NCI-H146 (cell line): Measurements from ENCODE around the gene PPARG.
"Not testable (repeated sequence)": the region's sequence is repeated elsewhere in the genome, so short reads cannot be mapped to it uniquely, and the experiment has no call there.

ENCODE experiments used
- DNase-seq: peaks from one replicate; lab custom pipeline; 2025; lab: John Stamatoyannopoulos, UW

PPARG gene

DNA sequence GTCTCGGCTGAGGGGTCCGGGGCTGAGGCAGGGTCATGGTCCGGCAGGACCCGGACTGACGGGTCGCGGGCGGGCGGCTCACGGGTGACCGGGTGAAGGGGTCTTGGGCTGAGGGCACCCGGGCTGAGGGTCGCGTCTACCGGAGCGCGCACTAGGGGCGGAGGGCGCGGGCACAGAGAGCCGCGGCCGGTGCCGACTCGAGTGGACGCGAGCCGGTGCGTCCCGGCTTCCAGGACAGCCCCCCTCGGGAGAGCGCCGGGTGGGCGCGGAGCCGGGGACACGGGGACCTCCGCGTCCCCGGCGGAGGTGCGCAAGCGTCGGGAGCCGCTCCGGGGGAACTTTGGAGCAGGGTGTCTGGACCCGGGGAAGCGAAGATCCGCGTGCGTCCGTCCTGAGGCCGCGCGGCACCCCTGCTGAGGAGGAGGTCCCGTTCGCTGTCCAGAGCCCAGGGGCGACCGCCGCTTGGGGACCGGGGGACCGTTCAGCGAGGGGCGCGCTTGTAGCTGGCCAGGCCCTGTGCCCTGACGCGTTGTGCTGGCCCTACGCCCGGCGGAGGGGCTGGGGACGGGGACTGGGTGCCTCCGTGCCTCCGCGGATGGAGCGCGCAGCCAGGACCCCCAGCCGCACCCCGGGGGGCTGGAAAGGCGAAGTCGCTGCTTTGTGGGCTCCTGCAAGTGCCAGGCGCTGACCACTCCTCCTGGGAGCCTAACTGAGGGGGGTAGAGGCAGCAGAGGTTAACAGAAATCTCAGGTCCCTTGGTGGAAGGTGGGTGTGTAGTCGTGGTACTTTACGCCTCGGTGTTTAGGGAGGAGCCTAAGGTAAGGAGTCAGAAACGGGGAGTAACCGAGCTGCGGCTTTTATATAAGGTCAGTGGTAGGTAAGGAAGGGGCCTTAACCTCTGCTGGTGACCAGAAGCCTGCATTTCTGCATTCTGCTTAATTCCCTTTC, at the start of gene PPARG:
Gene PPARG, plus strand, starts transcription at position 889 of the 948 bp plus-strand sequence. CDS start 90,642 bp downstream, outside the sequence.
- DNase-seq: no peak

GRCh38 chr3:12239301-12239700, 49.6 kb upstream of the PPARG start:
- DNase-seq: no peak

- DNase-seq: no peak
These were observed 46.1 kb upstream of the PPARG start for GRCh38 chr3:12242772-12243171.

- DNase-seq: no peak
These were observed 42.2 kb upstream of the PPARG start for GRCh38 chr3:12246497-12247163.

GRCh38 chr3:12247411-12247810, 41.5 kb upstream of the PPARG start:
- DNase-seq: no peak

- DNase-seq: no peak
These were observed 39.4 kb upstream of the PPARG start for GRCh38 chr3:12249519-12249918.

- no peak for DNase-seq
These were observed 36.0 kb upstream of the PPARG start for GRCh38 chr3:12252889-12253288.

GRCh38 chr3:12253516-12254343, 35.1 kb upstream of the PPARG start:
- DNase-seq: no peak

DNA sequence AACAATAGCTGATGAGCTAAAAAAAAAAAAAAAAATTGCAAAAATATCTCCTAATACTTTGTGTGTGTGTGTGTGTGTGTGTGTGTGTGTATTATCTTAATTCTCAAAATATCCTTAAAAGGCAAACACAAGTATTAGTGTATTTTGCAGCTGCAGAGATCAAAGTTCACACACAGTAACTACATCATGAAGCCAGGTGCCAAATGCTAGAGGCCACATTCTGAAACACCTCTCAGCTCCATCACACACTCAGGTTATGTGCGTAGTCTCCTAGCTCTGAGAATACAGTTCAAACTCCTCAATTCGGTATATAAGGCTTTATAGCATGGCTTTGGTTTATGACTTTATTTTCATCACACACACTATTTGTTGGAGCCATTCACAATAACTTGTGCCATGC, 33.5 kb upstream of the PPARG start:
- DNase-seq: no peak

DNA sequence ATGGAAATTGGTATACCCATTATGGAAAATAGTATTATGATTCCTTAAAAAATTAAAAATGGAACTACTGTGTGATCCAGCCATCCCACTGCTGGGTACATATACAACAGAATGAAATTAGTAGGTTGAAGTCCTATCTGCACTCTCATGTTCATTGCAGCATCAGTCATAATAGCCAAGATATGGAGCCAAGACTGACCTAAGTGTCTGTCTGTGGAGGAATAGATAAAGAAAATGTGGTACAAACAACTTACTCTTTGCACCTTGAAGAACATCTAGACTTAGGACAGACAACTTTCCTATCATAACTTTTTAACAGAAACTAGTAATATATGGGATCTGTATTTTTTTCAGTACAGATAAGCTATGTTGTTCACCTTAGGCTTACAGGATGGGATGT, 30.0 kb upstream of the PPARG start:
- no peak for DNase-seq

DNA sequence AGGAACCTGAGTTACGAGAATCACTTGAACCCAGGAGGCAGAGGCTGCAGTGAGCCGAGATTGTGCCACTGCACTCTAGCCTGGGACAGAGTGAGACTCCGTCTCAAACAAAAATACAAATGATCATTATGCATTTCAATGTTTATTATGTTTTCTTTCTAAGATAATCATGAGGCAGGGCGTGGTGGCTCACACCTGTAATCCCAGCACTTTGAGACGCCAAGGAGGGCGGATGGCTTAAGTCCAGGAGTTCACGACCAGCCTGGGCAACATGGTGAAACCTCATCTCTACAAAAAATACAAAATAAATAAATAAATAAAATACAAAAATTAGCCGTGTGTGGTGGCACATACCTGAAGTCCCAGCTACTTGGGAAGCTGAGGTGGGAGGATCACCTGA, 26.7 kb upstream of the PPARG start:
- DNase-seq: not testable (repeated sequence)

DNA sequence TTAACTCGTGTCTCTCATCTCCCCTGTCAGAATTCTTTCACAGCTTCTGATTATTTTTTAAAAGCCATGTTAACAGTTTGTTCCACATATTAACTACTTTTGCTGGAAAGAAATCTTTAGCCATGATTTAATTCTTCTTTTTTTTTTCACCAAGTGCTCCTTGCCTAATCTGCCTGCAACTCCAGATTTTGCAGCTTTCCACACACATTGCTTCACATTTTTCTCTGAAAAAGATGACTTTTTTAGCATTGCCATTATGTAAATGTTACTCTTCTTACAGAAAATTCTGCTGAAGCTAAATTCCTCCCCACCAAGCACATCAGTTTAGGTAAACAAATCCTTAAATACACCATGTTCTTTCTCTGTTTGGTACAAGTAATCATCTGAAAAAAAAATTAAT, 23.4 kb upstream of the PPARG start:
- no peak for DNase-seq

DNA sequence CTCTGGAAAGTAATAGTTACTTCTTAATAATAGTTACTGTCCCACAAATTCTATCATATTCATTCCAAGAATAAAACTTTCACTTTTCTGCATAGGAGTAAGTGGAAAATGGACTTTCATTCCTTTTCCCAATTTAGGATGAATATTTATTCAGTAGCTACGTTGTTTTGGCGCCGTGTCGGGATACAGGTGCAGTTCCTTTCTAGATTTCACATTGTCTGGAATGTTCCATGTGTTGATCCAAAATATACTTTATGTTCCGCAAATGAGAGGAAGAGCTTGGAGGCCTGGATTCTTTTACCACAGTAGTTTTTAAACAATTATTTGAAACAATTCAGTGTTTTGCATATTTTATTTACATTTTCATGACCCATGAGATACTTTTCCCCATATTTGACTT, 22.8 kb upstream of the PPARG start:
- no peak for DNase-seq

- DNase-seq: no peak
These were observed 21.4 kb upstream of the PPARG start for GRCh38 chr3:12267376-12268030.

DNA sequence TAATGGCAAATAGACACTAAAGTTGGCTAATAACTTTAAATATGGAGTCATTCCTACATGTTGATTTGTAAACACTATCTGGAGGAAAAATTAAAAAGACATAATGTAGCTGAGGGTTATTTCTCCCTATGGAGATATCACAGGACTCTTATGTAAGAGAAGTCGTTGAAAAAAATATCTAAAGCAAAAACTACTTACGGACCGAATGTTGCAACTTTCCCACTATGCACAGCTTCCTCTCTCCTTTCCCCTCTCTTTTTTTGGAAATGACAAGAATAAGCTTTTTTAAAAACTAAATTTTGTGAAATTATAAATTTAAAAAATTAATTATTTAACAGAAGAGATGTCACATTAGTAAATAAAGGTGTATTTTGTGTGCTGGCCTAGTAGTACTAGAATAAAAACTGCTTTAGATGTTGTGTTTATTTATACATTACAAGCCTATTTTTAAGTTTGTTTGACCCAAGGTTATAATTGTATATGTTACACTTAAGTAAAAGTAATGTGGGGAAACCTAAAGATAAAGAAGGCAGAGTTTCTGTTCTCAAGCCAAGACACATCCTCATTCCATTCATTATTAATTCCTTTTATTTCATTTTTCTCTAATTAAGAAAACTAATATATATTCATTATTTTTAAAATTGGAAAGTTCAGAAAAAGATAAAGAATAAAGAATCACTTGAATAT, 20.7 kb upstream of the PPARG start:
- no peak for DNase-seq

DNA sequence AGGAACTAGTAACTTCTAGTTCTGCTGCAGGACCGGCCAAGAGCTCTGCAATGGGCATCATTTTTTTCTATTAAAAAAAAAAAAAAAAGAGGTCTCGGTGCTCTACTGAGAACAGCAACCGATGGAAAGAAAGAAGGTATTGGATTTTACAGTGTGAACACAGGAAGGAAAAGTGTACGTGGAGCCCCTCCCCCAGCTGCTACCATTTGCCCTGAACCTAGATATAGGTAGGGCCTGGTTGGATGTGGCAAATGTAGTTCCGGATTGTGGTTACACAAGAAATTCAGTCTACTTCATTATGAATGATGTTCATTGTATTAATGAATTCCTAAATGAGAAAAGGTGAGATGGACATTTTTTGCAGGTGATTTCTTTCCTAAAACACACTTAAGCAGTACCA, 17.9 kb upstream of the PPARG start:
- DNase-seq: no peak

GRCh38 chr3:12273045-12273695, 15.7 kb upstream of the PPARG start:
- no peak for DNase-seq

DNA sequence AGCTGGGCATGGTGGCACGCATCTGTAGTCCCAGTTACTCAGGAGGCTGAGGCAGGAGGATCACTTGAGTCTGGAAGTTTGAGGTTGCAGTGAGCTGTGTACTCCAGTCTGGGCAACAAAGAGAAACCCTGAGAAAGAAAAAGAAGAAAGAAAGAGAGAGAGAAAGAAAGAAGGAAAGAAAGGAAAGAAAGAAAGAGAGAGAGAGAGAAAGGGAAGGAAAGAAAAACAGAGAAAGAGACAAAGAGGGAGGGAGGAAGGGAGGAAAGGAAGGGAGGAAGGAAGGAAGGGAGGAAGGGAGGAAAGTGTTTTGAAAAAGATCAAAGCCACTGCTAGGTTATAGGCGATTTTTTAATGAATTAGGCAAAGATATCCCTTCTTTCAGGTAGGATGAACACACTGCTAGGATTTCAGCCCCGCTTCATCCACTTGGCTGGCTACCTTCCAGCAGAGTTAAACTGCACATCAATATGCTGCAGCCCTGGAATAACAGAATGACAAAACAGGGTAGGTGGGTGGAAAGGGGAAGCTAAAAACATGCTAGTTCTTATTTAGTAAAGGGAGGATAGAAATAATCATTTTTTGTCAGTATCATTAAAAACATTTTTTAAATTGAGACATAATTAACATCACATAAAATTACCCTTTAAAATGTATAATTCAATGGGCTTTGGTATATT, 12.8 kb upstream of the PPARG start:
- no peak for DNase-seq

DNA sequence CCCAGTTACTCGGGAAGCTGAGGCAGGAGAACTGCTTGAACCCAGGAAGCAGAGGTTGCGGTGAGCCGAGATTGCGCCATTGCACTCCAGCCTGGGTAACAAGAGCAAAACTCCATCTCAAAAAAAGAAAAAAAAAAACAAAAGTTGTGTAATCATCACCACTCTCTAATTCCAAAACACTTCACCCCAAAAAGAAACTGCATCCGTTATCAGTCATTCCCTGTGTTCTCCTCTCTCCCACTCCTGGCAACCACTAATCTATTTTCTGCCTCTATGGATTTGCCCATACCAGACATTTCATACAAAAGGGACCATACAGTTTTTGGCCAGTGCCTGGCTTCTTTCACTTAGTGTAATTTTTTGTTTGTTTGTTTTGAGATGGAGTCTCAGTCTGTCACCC, 12.0 kb upstream of the PPARG start:
- DNase-seq: not testable (repeated sequence)

DNA sequence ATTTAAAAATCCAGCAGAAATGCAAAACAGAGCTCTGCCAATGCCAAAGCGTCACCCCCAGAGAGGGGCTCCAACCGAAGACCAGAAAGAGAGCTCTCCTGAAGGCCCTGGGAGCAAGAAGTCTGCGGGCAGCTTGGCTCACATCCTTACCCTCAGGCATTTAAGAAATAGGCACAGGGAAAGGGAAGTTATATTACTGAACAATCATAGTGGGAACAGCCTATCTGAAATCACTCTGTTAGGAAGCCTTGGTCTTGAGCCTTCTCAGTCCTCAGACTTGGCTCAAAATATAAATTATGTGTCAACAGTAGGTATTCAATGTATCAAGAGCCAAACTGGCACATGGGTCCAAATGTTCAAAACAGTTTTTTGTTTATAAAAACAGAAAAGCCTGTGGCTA, 10.3 kb upstream of the PPARG start:
- DNase-seq: no peak
